SK-N-SH treated with all-trans-retinoic acid at 6 μM for 48 hours (cell line): ENCODE measurements around the gene PRR12.

Experiments
- CREB5 ChIP-seq: fragments of 250-450 bp; sonication (Bioruptor Pico); IDR thresholded peaks from 2 replicates; pipeline ENCODE4 v1.5.1; 2020; ENCODE audit warnings: low read depth, mild to moderate bottlenecking, moderate library complexity
- CSRNP3 ChIP-seq: fragments of 250-450 bp; sonication (Bioruptor Pico); IDR thresholded peaks from 2 replicates; pipeline ENCODE4 v1.5.1; 2021; ENCODE audit warnings: mild to moderate bottlenecking, moderate library complexity
- ESRRG ChIP-seq: fragments of 250-450 bp; sonication (Bioruptor Pico); IDR thresholded peaks from 2 replicates; pipeline ENCODE4 v1.6.1; 2021; ENCODE audit warnings: mild to moderate bottlenecking
- ISL1 ChIP-seq: fragments of 250-450 bp; sonication (Bioruptor Pico); IDR thresholded peaks from 2 replicates; pipeline ENCODE4 v2.1.2; 2022; ENCODE audit warnings: mild to moderate bottlenecking, moderate library complexity
- PATZ1 ChIP-seq: fragments of 250-450 bp; sonication (Bioruptor Pico); IDR thresholded peaks from 2 replicates; pipeline ENCODE4 v1.8.0; 2020; ENCODE audit warnings: mild to moderate bottlenecking, moderate library complexity, borderline replicate concordance
- PPARA ChIP-seq: fragments of 250-450 bp; sonication (Bioruptor Pico); IDR thresholded peaks from 2 replicates; pipeline ENCODE4 v1.5.0; 2020; ENCODE audit warnings: mild to moderate bottlenecking, borderline replicate concordance
- RARB ChIP-seq: fragments of 250-450 bp; sonication (Bioruptor Pico); IDR thresholded peaks from 2 replicates; pipeline ENCODE4 v1.8.0; 2021; ENCODE audit warnings: mild to moderate bottlenecking, moderate library complexity
- TOX ChIP-seq: fragments of 250-450 bp; sonication (Bioruptor Pico); IDR thresholded peaks from 2 replicates; pipeline ENCODE4 v1.8.0; 2021; ENCODE audit warnings: mild to moderate bottlenecking, moderate library complexity, borderline replicate concordance
- ZC3H10 ChIP-seq: fragments of 250-450 bp; sonication (Bioruptor Pico); IDR thresholded peaks from 2 replicates; pipeline ENCODE4 v1.5.1; 2021; ENCODE audit warnings: mild to moderate bottlenecking, moderate library complexity
- ZFP3 ChIP-seq: fragments of 250-450 bp; sonication (Bioruptor Pico); IDR thresholded peaks from 2 replicates; pipeline ENCODE4 v1.5.0; 2020; ENCODE audit warnings: mild to moderate bottlenecking, moderate library complexity
- ZFP30 ChIP-seq: fragments of 450-650 bp; formaldehyde crosslinking; IDR thresholded peaks from 2 replicates; pipeline ENCODE4 v1.5.0; 2022; ENCODE audit warnings: mild to moderate bottlenecking, moderate library complexity
- ZNF565 ChIP-seq: fragments of 450-650 bp; formaldehyde crosslinking; conservative IDR thresholded peaks from 2 replicates; pipeline ENCODE4 v1.5.0; 2020; ENCODE audit warnings: low read depth, mild to moderate bottlenecking, moderate library complexity
- ZNF70 ChIP-seq: fragments of 450-650 bp; formaldehyde crosslinking; IDR thresholded peaks from 2 replicates; pipeline ENCODE4 v1.5.0; 2020; ENCODE audit warnings: mild to moderate bottlenecking, moderate library complexity

DNA sequence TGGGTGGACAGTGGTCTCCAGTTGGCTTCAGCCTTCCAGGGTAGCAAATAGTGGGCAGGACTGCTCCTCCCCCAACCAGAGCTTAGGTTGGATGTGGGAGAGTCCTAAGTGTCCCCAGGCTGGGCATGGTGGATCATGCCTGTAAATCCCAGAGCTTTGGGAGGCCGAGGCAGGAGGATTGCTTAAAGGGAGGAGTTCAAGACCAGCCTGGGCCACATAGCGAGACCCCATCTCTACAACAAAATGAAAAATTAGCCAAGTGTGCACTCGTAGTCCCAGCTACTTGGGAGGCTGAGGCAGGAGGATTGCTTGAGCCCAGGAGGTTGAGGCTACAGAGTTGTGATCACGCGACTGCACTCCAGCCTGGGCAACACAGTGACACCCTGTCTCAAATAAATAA lies 41.6 kb downstream of the PRR12 start:
- TF ChIP-seq CSRNP3 (no peak), ZC3H10 (CRISPR knock-in tag) (no peak), ZFP30 (CRISPR knock-in tag) (no peak), ZFP3 (CRISPR knock-in tag) (no peak), ISL1 (CRISPR knock-in tag) (no peak), CREB5 (CRISPR knock-in tag) (no peak), RARB (CRISPR knock-in tag) (no peak), TOX (CRISPR knock-in tag) (no peak), ESRRG (CRISPR knock-in tag) (no peak), PATZ1 (CRISPR knock-in tag) (no peak), PPARA (CRISPR knock-in tag) (no peak), ZNF70 (CRISPR knock-in tag) (no peak), ZNF565 (CRISPR knock-in tag) (no peak)
